ENCODE results near the gene KLF11.
"Not testable (repeated sequence)": the region's sequence is repeated elsewhere in the genome, so short reads cannot be mapped to it uniquely, and the experiment has no call there.

The KLF11 gene

GRCh38 chr2:10014418-10015190 is 28.7 kb upstream of the KLF11 start:
- Histone ChIP-seq H3K36me3 (ENCODE audit: control insufficient read depth, insufficient read depth, low read length) (no peaks in the 10 kb centered on the region), H3K4me3 (replicated peaks; ENCODE audit: low read depth, low read length) (no peak overlapping the region), H3K27me3 (replicated peaks; ENCODE audit: control insufficient read depth, insufficient read depth, low read length) (no peaks in the 10 kb centered on the region; the same call in 1 of the 2 replicates)
- DNase-seq (ENCODE audit: extremely low read depth, insufficient read length) = no peak
- no peak for TF ChIP-seq CTCF (IDR thresholded peaks at IDR 0.05; ENCODE audit: insufficient read depth, low read length, poor library complexity, severe bottlenecking)

GRCh38 chr2:10015376-10015989 is 27.9 kb upstream of the KLF11 start:
- H3K4me3 ChIP-seq (replicated peaks; ENCODE audit: low read depth, low read length); DNase-seq (ENCODE audit: extremely low read depth, insufficient read length); H3K36me3 ChIP-seq (ENCODE audit: control insufficient read depth, insufficient read depth, low read length); H3K27me3 ChIP-seq (replicated peaks; ENCODE audit: control insufficient read depth, insufficient read depth, low read length): not testable (repeated sequence)

- no peak for TF ChIP-seq CTCF (IDR thresholded peaks at IDR 0.05; ENCODE audit: insufficient read depth, low read length, poor library complexity, severe bottlenecking)
- Histone ChIP-seq H3K4me3 (replicated peaks; ENCODE audit: low read depth, low read length) (no peak overlapping the region), H3K36me3 (ENCODE audit: control insufficient read depth, insufficient read depth, low read length) (no peaks in the 10 kb centered on the region), H3K27me3 (replicated peaks; ENCODE audit: control insufficient read depth, insufficient read depth, low read length) (no peaks in the 10 kb centered on the region; the same call in 1 of the 2 replicates)
- no peak for DNase-seq (ENCODE audit: extremely low read depth, insufficient read length)
Measured at GRCh38 chr2:10016001-10016801, 27.1 kb upstream of the KLF11 start.

- no peak for TF ChIP-seq CTCF (IDR thresholded peaks at IDR 0.05; ENCODE audit: insufficient read depth, low read length, poor library complexity, severe bottlenecking)
- DNase-seq (ENCODE audit: extremely low read depth, insufficient read length) = no peak
- no peak overlapping the region for H3K4me3 ChIP-seq (replicated peaks; ENCODE audit: low read depth, low read length)
- no peaks in the 10 kb centered on the region; the same call in 1 of the 2 replicates for H3K27me3 ChIP-seq (replicated peaks; ENCODE audit: control insufficient read depth, insufficient read depth, low read length)
- H3K36me3 ChIP-seq (ENCODE audit: control insufficient read depth, insufficient read depth, low read length) = no peaks in the 10 kb centered on the region
Measured at GRCh38 chr2:10016802-10017258, 26.5 kb upstream of the KLF11 start.

- no peaks in the 10 kb centered on the region; the same call in 1 of the 2 replicates for H3K27me3 ChIP-seq (replicated peaks; ENCODE audit: control insufficient read depth, insufficient read depth, low read length)
- DNase-seq (ENCODE audit: extremely low read depth, insufficient read length) = no peak
- H3K4me3 ChIP-seq (replicated peaks; ENCODE audit: low read depth, low read length) = no peak overlapping the region
- H3K36me3 ChIP-seq (ENCODE audit: control insufficient read depth, insufficient read depth, low read length) = no peaks in the 10 kb centered on the region
- no peak for TF ChIP-seq CTCF (IDR thresholded peaks at IDR 0.05; ENCODE audit: insufficient read depth, low read length, poor library complexity, severe bottlenecking)
Measured at GRCh38 chr2:10017313-10017941, 25.9 kb upstream of the KLF11 start.

Measured in GM06990 (cell line).